HG02943 (cell line): ENCODE measurements around the gene M1AP.

ENCODE experiments used
- ATAC-seq: cut with Tn5 transposase; IDR thresholded peaks from one replicate; pipeline ENCODE4 v1.9.1; 2021; ENCODE audit warnings: mild to moderate bottlenecking, low read depth, moderate library complexity; ENCODE audit not compliant: unreplicated experiment

Gene M1AP

GRCh38 chr2:74599676-74600075 is 48.5 kb downstream of the M1AP start:
- ATAC-seq: no peak

- ATAC-seq: no peak
Measured at GRCh38 chr2:74597410-74597809, 50.7 kb downstream of the M1AP start.

GRCh38 chr2:74596584-74596983 is 51.5 kb downstream of the M1AP start:
- ATAC-seq: no peak

GRCh38 chr2:74593826-74594772 is 54.0 kb downstream of the M1AP start:
- no peak for ATAC-seq

- ATAC-seq: no peak
Measured at GRCh38 chr2:74588664-74589063, 59.5 kb downstream of the M1AP start.

GRCh38 chr2:74587664-74588277 is 60.4 kb downstream of the M1AP start:
- ATAC-seq: no peak

- no peak for ATAC-seq
Measured at GRCh38 chr2:74585406-74586185, 62.5 kb downstream of the M1AP start.

- no peak for ATAC-seq
Measured at GRCh38 chr2:74584088-74584645, 64.0 kb downstream of the M1AP start.

GRCh38 chr2:74583504-74583903 is 64.6 kb downstream of the M1AP start:
- no peak for ATAC-seq

- no peak for ATAC-seq
Measured at GRCh38 chr2:74582184-74582583, 65.9 kb downstream of the M1AP start.

- no peak for ATAC-seq
Measured at GRCh38 chr2:74581463-74581862, 66.7 kb downstream of the M1AP start.

- ATAC-seq: no peak
Measured at GRCh38 chr2:74578408-74578807, 69.7 kb downstream of the M1AP start.

GRCh38 chr2:74577448-74577847 is 70.7 kb downstream of the M1AP start:
- ATAC-seq: no peak

- no peak for ATAC-seq
Measured at GRCh38 chr2:74576863-74577229, 71.3 kb downstream of the M1AP start.

GRCh38 chr2:74576211-74576862 is 71.8 kb downstream of the M1AP start:
- ATAC-seq: no peak

- no peak for ATAC-seq
Measured at GRCh38 chr2:74575320-74575719, 72.8 kb downstream of the M1AP start.

GRCh38 chr2:74573747-74574562 is 74.2 kb downstream of the M1AP start:
- no peak for ATAC-seq

- no peak for ATAC-seq
Measured at GRCh38 chr2:74572178-74572925, 75.8 kb downstream of the M1AP start.

GRCh38 chr2:74571058-74571457 is 77.1 kb downstream of the M1AP start:
- ATAC-seq: no peak
